ENCODE results near the gene CKB.

Gene CKB

DNA sequence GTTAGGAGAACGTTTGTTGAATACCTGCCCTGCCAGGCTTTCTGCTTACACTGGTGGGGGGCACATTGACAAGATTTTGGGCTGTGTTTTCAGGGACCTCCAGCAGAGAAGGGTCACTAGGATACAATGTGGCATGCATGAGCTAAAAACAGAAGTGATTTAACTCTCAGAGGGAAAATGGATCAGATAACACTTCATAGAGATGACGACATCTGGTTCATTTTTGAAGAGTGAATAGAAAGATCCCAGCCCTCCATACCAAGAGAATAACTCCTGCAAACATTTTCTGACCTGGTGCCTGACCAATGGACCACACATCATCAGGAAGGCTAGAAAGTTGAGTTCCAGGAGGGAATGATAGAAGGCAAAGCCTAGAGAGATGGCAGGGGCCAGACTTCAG, 33.7 kb downstream of the CKB start:
- CTCF ChIA-PET, result interaction anchor here (1.0 to 6.8 kb wide), 4 partner anchors 10 to 98 kb away, joined by 3 to 57 read pairs (median 6); no protein-coding TSS in a partner anchor
- DNase-seq (ENCODE audit: low read depth, low spot score), result peak; percentile 26
- TF ChIP-seq, protein P1, sequence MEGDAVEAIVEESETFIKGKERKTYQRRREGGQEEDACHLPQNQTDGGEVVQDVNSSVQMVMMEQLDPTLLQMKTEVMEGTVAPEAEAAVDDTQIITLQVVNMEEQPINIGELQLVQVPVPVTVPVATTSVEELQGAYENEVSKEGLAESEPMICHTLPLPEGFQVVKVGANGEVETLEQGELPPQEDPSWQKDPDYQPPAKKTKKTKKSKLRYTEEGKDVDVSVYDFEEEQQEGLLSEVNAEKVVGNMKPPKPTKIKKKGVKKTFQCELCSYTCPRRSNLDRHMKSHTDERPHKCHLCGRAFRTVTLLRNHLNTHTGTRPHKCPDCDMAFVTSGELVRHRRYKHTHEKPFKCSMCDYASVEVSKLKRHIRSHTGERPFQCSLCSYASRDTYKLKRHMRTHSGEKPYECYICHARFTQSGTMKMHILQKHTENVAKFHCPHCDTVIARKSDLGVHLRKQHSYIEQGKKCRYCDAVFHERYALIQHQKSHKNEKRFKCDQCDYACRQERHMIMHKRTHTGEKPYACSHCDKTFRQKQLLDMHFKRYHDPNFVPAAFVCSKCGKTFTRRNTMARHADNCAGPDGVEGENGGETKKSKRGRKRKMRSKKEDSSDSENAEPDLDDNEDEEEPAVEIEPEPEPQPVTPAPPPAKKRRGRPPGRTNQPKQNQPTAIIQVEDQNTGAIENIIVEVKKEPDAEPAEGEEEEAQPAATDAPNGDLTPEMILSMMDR (IDR thresholded peaks at IDR 0.05; ENCODE audit: insufficient read depth, low read length, missing control alignments), result no peak
- H3K4me3 ChIP-seq (ENCODE audit: low read depth, low read length), result no peak overlapping the region
- POLR2A ChIA-PET, result no interaction called here

- POLR2A ChIA-PET, result no interaction called here
- DNase-seq (ENCODE audit: low read depth, low spot score), result no peak
- H3K4me3 ChIP-seq (ENCODE audit: low read depth, low read length), result no peak overlapping the region
- CTCF ChIA-PET, result interaction anchor here (6.8 kb wide), 1 partner anchor 11 kb away, joined by 57 read pairs; no protein-coding TSS in a partner anchor
- TF ChIP-seq, protein P1 (IDR thresholded peaks at IDR 0.05; ENCODE audit: insufficient read depth, low read length, missing control alignments), result no peak
Measured at GRCh38 chr14:103488071-103488470, 34.6 kb downstream of the CKB start.

GRCh38 chr14:103485504-103485903, 37.1 kb downstream of the CKB start:
- no peak overlapping the region for H3K4me3 ChIP-seq (ENCODE audit: low read depth, low read length)
- POLR2A ChIA-PET, result no interaction called here
- TF ChIP-seq, protein P1 (IDR thresholded peaks at IDR 0.05; ENCODE audit: insufficient read depth, low read length, missing control alignments), result no peak
- CTCF ChIA-PET, result interaction anchor here (6.8 kb wide), 1 partner anchor 13 kb away, joined by 57 read pairs; no protein-coding TSS in a partner anchor
- no peak for DNase-seq (ENCODE audit: low read depth, low spot score)

DNA sequence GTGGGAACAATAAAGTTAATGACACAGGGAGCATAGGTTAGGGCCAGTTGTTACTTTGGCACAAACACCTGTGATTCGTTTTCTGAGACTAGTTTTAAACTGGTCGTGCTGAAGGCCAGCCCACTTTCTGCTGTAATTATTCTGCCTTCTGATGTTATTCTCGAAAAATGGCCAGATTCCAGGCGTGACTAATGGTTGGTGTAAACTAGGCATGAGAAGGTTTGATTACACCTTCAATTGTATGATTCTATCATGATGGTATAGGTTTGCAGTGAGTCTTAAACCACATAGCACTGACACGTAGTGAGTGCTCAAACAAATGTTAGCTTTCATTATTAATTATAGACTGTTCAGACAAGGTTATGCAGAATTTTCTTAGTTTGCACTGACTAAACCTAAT, 39.0 kb downstream of the CKB start:
- CTCF ChIA-PET, result interaction anchor here (0.9 to 1.7 kb wide), 6 partner anchors 10 to 89 kb away, joined by 3 to 5 read pairs (median 4); no protein-coding TSS in a partner anchor
- TF ChIP-seq, protein P1 (IDR thresholded peaks at IDR 0.05; ENCODE audit: insufficient read depth, low read length, missing control alignments), result no peak
- POLR2A ChIA-PET, result no interaction called here
- H3K4me3 ChIP-seq (ENCODE audit: low read depth, low read length), result no peak overlapping the region
- peak; percentile 21 for DNase-seq (ENCODE audit: low read depth, low spot score)

GRCh38 chr14:103480595-103480994, 42.0 kb downstream of the CKB start:
- TF ChIP-seq, protein P1 (IDR thresholded peaks at IDR 0.05; ENCODE audit: insufficient read depth, low read length, missing control alignments), result no peak
- H3K4me3 ChIP-seq (ENCODE audit: low read depth, low read length), result no peak overlapping the region
- DNase-seq (ENCODE audit: low read depth, low spot score), result no peak
- POLR2A ChIA-PET, result no interaction called here
- CTCF ChIA-PET, result interaction anchor here (0.7 kb wide), 1 partner anchor 12 kb away, joined by 3 read pairs; no protein-coding TSS in a partner anchor

DNA sequence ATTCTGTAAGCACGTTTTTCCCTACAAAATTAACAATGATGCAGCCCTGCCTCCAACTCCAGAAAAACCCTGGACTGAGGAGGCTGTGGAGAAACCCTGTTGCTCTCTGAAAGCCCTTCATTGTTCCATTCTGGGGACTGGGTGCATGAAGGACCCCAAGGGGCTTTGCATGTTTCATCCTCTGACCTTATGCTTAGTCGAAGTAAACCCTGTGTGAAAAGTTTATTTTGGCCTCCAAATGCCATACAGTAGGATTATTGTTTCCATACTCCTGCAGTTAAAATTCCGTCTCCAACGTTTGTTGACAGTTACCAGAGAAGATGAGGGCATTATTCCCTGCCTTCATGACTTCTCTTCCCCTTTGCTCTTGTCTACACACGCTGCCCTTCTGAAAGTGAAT, 46.0 kb downstream of the CKB start:
- no peak for DNase-seq (ENCODE audit: low read depth, low spot score)
- ChIA-PET CTCF (interaction anchor here (1.1 to 1.9 kb wide), 4 partner anchors 9 to 83 kb away, joined by 3 to 4 read pairs (median 4); no protein-coding TSS in a partner anchor), POLR2A (no interaction called here)
- TF ChIP-seq, protein P1 (IDR thresholded peaks at IDR 0.05; ENCODE audit: insufficient read depth, low read length, missing control alignments), result no peak
- H3K4me3 ChIP-seq (ENCODE audit: low read depth, low read length), result no peak overlapping the region

Data from AG04449 (cell line).